H1 (cell line): Measurements from ENCODE around the gene CUL9. TPM values are rescaled to one million over a fixed set of nuclear protein-coding genes. Genes with fewer than 3 reads are reported as not detected.

ENCODE experiments used
- BRCA1 ChIP-seq: IDR thresholded peaks from 2 replicates; pipeline ENCODE4 v1.6.1; 2012; ENCODE audit warnings: low read depth, low read length, improper control_type of control experiment
- CHD7 ChIP-seq: fragments of 300-600 bp; sonication (generic); IDR thresholded peaks from 2 replicates; pipeline ENCODE4 v1.7.1; 2012; ENCODE audit warnings: low read length, moderate library complexity, mild to moderate bottlenecking, inconsistent platforms; ENCODE audit not compliant: insufficient replicate concordance
- GABPA ChIP-seq: IDR thresholded peaks from 2 replicates; pipeline ENCODE4 v1.6.1; 2011; ENCODE audit warnings: mild to moderate bottlenecking, low read length, moderate library complexity, borderline replicate concordance; ENCODE audit not compliant: insufficient read depth
- PHF8 ChIP-seq: fragments of 200-600 bp; sonication (generic); conservative IDR thresholded peaks from 2 replicates; pipeline ENCODE4 v1.7.1; 2012; ENCODE audit warnings: low read depth, mild to moderate bottlenecking, inconsistent platforms, low read length, moderate library complexity
- SUZ12 ChIP-seq: fragments of 200-600 bp; sonication (generic); IDR thresholded peaks from 2 replicates; pipeline ENCODE4 v1.6.1; 2012; ENCODE audit warnings: mild to moderate bottlenecking, inconsistent platforms, low read length, moderate library complexity, mixed read lengths
- TAF1 ChIP-seq: IDR thresholded peaks from 2 replicates; pipeline ENCODE4 v1.6.1; 2011; ENCODE audit warnings: mild to moderate bottlenecking, low read depth, low read length
- polyA plus RNA-seq, 7 experiments: library from polyadenylated mRNA; depleted of rRNA in 3 of 7; stranded (reverse) in 5 of 7; unstranded in 2 of 7; fragments of >200 nt in 5 of 7; fragments of 200-250 nt in 2 of 7; gene quantifications; 1 replicate in 5 of 7; 2 replicates in 1 of 7; 4 replicates in 1 of 7; pipeline versions ENCODE4 v1.2.1 to v1.2.3, GENCODE V29; 2011 to 2013; ENCODE audit warnings: missing spikeins in 2 of 7, mixed read lengths in 2 of 7
- total RNA-seq: library from RNA; stranded (reverse); fragmentation: NEBNext Ultra II Directional; extraction: Animal tissue kit (Norgen Biotek cat#: 25700); gene quantifications from 2 replicates; pipeline ENCODE4 v1.2.1, GENCODE V29; 2021

The CUL9 gene
- total and polyA plus RNA-seq, 2 of the 8 experiments (the other 6 are each of a cell fraction or from before 2014, with no cell fraction given), result 7.7 to 9.8 TPM

DNA sequence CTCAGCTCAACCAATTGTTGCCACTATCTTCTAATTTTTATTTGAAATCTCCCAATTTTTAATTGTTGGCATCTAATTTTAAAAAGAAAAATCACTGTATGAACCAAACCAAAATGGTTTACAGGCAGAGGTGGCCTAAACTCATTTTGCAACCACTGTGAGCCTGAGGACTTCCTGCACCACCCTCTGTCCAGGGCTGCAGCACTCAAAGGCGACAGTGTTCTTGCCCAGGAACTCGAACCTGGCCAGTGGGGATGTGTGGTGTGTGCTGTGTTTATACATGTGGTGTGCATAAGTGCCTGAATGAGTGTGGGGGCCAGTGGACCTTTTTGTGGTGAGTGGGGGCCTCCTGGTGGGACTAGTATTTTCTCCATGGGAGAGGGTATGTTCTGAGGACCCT lies 91.7 kb downstream of the CUL9 start (continued):
- TF ChIP-seq CHD7 (no peak), SUZ12 (no peak), GABPA (no peak), PHF8 (no peak), BRCA1 (no peak), TAF1 (no peak)
